Measurements from ENCODE around the gene RABGAP1L.

GRCh38 chr1:174642393-174642792, 483.1 kb downstream of the RABGAP1L start:
- TF ChIP-seq ASH2L (IDR thresholded peaks at IDR 0.05; ENCODE audit: low read length) (no peak), POLR2AphosphoS5 (IDR thresholded peaks at IDR 0.05; ENCODE audit: low read depth, low read length) (no peak), TBP (IDR thresholded peaks at IDR 0.05; ENCODE audit: low read depth, low read length) (no peak), RFX5 (IDR thresholded peaks at IDR 0.05; ENCODE audit: borderline replicate concordance, low read depth, low read length) (no peak), POLR2A (IDR thresholded peaks at IDR 0.05; ENCODE audit: control extremely low read depth in 1 of 2, low read depth in 2 of 2, low read length in 2 of 2) (no peak), PHF8 (conservative IDR thresholded peaks at IDR 0.05; ENCODE audit: low read depth, low read length) (no peak), TAF1 (IDR thresholded peaks at IDR 0.05; ENCODE audit: low read depth, low read length) (no peak), MAX (IDR thresholded peaks at IDR 0.05) (no peak)

Data from H1 (cell line).